K562 (cell line): ENCODE data around the gene AMH. TPM values are rescaled to one million over a fixed set of nuclear protein-coding genes. Genes with fewer than 3 reads are reported as not detected.
A peak's percentile ranks its signal among the peaks of the same experiment; 100 is the strongest.

Experiments used
- CC2D1A ChIP-seq: fragments of 450-650 bp; IDR thresholded peaks from 2 replicates; pipeline ENCODE4 v1.6.1; 2017; ENCODE audit warnings: mild to moderate bottlenecking
- COPS2 ChIP-seq: fragments of 450-650 bp; conservative IDR thresholded peaks from 2 replicates; pipeline ENCODE4 v1.6.1; 2016; ENCODE audit warnings: mild to moderate bottlenecking, moderate library complexity
- DLX4 ChIP-seq: fragments of 250-450 bp; sonication (Bioruptor Pico); IDR thresholded peaks from 2 replicates; pipeline ENCODE4 v1.6.1; 2021; ENCODE audit warnings: mild to moderate bottlenecking
- E2F5 ChIP-seq: sonication (generic); formaldehyde crosslinking; IDR thresholded peaks from 2 replicates; pipeline ENCODE4 v1.8.0; 2022; ENCODE audit warnings: mild to moderate bottlenecking, missing genetic modification reagents
- FOXJ3 ChIP-seq: sonication (generic); formaldehyde crosslinking; IDR thresholded peaks from 2 replicates; pipeline ENCODE4 v1.4.0; 2020; ENCODE audit warnings: mild to moderate bottlenecking, missing genetic modification reagents
- MAZ ChIP-seq, 2 experiments: fragments of 450-650 bp in 1 of 2; sonication (generic) in 1 of 2; formaldehyde crosslinking; IDR thresholded peaks in 1 of 2; conservative IDR thresholded peaks in 1 of 2; 2 replicates each; pipeline versions ENCODE4 v1.4.0 to v1.5.0; 2020; ENCODE audit warnings: mild to moderate bottlenecking in 1 of 2, missing genetic modification reagents in 1 of 2
- OTX1 ChIP-seq: fragments of 450-650 bp; formaldehyde crosslinking; IDR thresholded peaks from 2 replicates; pipeline ENCODE4 v1.4.0; 2022; ENCODE audit warnings: mild to moderate bottlenecking
- RBM22 ChIP-seq: fragments of 200-400 bp; formaldehyde crosslinking; IDR thresholded peaks from 2 replicates; pipeline ENCODE4 v1.6.1; 2018; ENCODE audit warnings: low read length, low read depth; ENCODE audit not compliant: poor library complexity, severe bottlenecking
- SAFB ChIP-seq: fragments of 200-400 bp; formaldehyde crosslinking; IDR thresholded peaks from 2 replicates; pipeline ENCODE4 v1.6.1; 2017; ENCODE audit warnings: low read depth, low read length, borderline replicate concordance
- SAP30 ChIP-seq: fragments of 200-600 bp; sonication (generic); IDR thresholded peaks from 2 replicates; pipeline ENCODE4 v1.6.1; 2012; ENCODE audit warnings: borderline replicate concordance, low read depth, mild to moderate bottlenecking, moderate library complexity, low read length, control low read depth, inconsistent platforms; ENCODE audit not compliant: insufficient read depth, poor library complexity, severe bottlenecking
- SMARCA5 ChIP-seq: fragments of 450-650 bp; IDR thresholded peaks from 2 replicates; pipeline ENCODE4 v1.6.1; 2016
- SREBF1 ChIP-seq: fragments of 150-350 bp; IDR thresholded peaks from 2 replicates; pipeline ENCODE4 v1.6.1; 2014; ENCODE audit warnings: antibody characterized with exemption, low read depth, low read length, borderline replicate concordance
- TOE1 ChIP-seq, 2 experiments: fragments of 450-650 bp in 1 of 2; sonication (generic) in 1 of 2; formaldehyde crosslinking in 1 of 2; IDR thresholded peaks; 2 replicates each; pipeline versions ENCODE4 v1.7.1 to v1.8.0; 2016 to 2022; ENCODE audit warnings: borderline replicate concordance in 2 of 2, mild to moderate bottlenecking in 2 of 2, antibody characterized with exemption in 1 of 2, inconsistent platforms in 1 of 2, low read depth in 1 of 2, missing genetic modification reagents in 1 of 2, moderate library complexity in 1 of 2
- TRIM24 ChIP-seq, 2 experiments: fragments of 450-650 bp; IDR thresholded peaks; 2 replicates each; pipeline ENCODE4 v1.6.1; 2016
- XRCC4 ChIP-seq: IDR thresholded peaks from one replicate; pipeline ENCODE4 v1.6.1; 2011; ENCODE audit not compliant: insufficient read depth, insufficient read length; ENCODE audit errors: extremely low read depth
- ZNF253 ChIP-seq: fragments of 250-450 bp; sonication (Bioruptor Pico); conservative IDR thresholded peaks from 2 replicates; pipeline ENCODE4 v1.6.1; 2021; ENCODE audit warnings: mild to moderate bottlenecking
- ZNF644 ChIP-seq: fragments of 200-800 bp; sonication (Bioruptor generic); IDR thresholded peaks from 2 replicates; pipeline ENCODE4 v1.6.1; 2016; ENCODE audit warnings: low read depth, missing genetic modification characterization, missing compliant biosample characterization
- ZNF77 ChIP-seq: fragments of 250-450 bp; sonication (Bioruptor Pico); IDR thresholded peaks from 2 replicates; pipeline ENCODE4 v1.5.0; 2020
- polyA plus RNA-seq, 8 experiments: library from polyadenylated mRNA; depleted of rRNA in 4 of 8; stranded (reverse) in 5 of 8; unstranded in 3 of 8; fragments of >200 nt; fragmentation: Nextera tagmentation in 2 of 8; fragmentation: Illumina TruSeq in 1 of 8; extraction: Ambion mirVana in 2 of 8; extraction: Trizol in 1 of 8; gene quantifications; 2 replicates each; pipeline versions ENCODE4 v1.2.1 to v1.2.3, GENCODE V29; 2011 to 2014; ENCODE audit warnings: inconsistent platforms in 1 of 8, missing spikeins in 1 of 8
- total RNA-seq, 7 experiments: library from RNA; depleted of rRNA in 6 of 7; stranded (reverse); fragments of >200 nt in 6 of 7; fragmentation: Illumina TruSeq in 2 of 7; extraction: Trizol in 2 of 7; gene quantifications; 2 replicates each; pipeline versions ENCODE4 v1.2.1 to v1.2.3, GENCODE V29; 2011 to 2021; ENCODE audit warnings: low replicate concordance in 1 of 7
- TF ChIP-seq, protein P1 (sequence below): sonication (generic); formaldehyde crosslinking; IDR thresholded peaks from 2 replicates; pipeline ENCODE4 v1.8.0; 2022; ENCODE audit warnings: mild to moderate bottlenecking, missing genetic modification reagents
- TF ChIP-seq, protein P2 (sequence below), 2 experiments: fragments of 450-650 bp; conservative IDR thresholded peaks; 2 replicates each; pipeline ENCODE4 v1.6.1; 2017; ENCODE audit warnings: mild to moderate bottlenecking in 2 of 2, moderate library complexity in 2 of 2
- TF ChIP-seq, protein P3 (sequence below): fragments of 250-450 bp; sonication (Bioruptor Pico); IDR thresholded peaks from 2 replicates; pipeline ENCODE4 v1.5.0; 2020; ENCODE audit warnings: mild to moderate bottlenecking
- TF ChIP-seq, protein P4 (sequence below): fragments of 250-450 bp; sonication (Bioruptor Pico); IDR thresholded peaks from 2 replicates; pipeline ENCODE4 v1.8.0; 2022; ENCODE audit warnings: moderate library complexity, mild to moderate bottlenecking, inconsistent platforms

AMH gene
- total and polyA plus RNA-seq, 9 of the 15 experiments (the other 6 are each of a cell fraction or from before 2014, with no cell fraction given): 0.29 to 27.4 (median 2.6) TPM; not detected in 2

GRCh38 chr19:2236314-2237050 lies 12.6 kb upstream of the AMH start, which contains the start of the genes PLEKHJ1 and SF3A2 (continued):
- peak in 1 of 2 experiments; percentile 70; a peak in 2 of 4 replicates for TF ChIP-seq TRIM24 (IDR thresholded peaks at IDR 0.05)
- TF ChIP-seq FOXJ3: no peak
- TF ChIP-seq ZNF77: no peak
- peak; percentile 73; the same call in 1 of the 2 replicates for TF ChIP-seq TOE1 (IDR thresholded peaks at IDR 0.05; ENCODE audit: borderline replicate concordance)
- 0 out of 2 replicates have a peak, but pooled peaks have one; percentile 65 for TF ChIP-seq TOE1 (CRISPR knock-in tag; IDR thresholded peaks at IDR 0.05; ENCODE audit: borderline replicate concordance, low read depth)
- TF ChIP-seq XRCC4: no peak
- TF ChIP-seq SAFB: no peak
- TF ChIP-seq, protein P1, sequence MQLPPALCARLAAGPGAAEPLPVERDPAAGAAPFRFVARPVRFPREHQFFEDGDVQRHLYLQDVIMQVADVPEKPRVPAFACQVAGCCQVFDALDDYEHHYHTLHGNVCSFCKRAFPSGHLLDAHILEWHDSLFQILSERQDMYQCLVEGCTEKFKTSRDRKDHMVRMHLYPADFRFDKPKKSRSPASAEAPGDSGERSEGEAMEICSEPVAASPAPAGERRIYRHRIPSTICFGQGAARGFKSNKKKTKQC (CRISPR knock-in tag): peak; percentile 36
- no peak for TF ChIP-seq SMARCA5
- TF ChIP-seq OTX1 (CRISPR knock-in tag): no peak
- TF ChIP-seq, protein P2, sequence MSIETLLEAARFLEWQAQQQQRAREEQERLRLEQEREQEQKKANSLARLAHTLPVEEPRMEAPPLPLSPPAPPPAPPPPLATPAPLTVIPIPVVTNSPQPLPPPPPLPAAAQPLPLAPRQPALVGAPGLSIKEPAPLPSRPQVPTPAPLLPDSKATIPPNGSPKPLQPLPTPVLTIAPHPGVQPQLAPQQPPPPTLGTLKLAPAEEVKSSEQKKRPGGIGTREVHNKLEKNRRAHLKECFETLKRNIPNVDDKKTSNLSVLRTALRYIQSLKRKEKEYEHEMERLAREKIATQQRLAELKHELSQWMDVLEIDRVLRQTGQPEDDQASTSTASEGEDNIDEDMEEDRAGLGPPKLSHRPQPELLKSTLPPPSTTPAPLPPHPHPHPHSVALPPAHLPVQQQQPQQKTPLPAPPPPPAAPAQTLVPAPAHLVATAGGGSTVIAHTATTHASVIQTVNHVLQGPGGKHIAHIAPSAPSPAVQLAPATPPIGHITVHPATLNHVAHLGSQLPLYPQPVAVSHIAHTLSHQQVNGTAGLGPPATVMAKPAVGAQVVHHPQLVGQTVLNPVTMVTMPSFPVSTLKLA (conservative IDR thresholded peaks at IDR 0.05): peak; percentile 88 to 90
- TF ChIP-seq, protein P3, sequence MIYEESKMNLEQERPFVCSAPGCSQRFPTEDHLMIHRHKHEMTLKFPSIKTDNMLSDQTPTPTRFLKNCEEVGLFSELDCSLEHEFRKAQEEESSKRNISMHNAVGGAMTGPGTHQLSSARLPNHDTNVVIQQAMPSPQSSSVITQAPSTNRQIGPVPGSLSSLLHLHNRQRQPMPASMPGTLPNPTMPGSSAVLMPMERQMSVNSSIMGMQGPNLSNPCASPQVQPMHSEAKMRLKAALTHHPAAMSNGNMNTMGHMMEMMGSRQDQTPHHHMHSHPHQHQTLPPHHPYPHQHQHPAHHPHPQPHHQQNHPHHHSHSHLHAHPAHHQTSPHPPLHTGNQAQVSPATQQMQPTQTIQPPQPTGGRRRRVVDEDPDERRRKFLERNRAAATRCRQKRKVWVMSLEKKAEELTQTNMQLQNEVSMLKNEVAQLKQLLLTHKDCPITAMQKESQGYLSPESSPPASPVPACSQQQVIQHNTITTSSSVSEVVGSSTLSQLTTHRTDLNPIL (CRISPR knock-in tag): no peak
- 0 out of 2 replicates have a peak, but pooled peaks have one; percentile 19 for TF ChIP-seq CC2D1A
- no peak for TF ChIP-seq RBM22
- TF ChIP-seq, protein P4, sequence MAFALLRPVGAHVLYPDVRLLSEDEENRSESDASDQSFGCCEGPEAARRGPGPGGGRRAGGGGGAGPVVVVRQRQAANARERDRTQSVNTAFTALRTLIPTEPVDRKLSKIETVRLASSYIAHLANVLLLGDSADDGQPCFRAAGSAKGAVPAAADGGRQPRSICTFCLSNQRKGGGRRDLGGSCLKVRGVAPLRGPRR (CRISPR knock-in tag): no peak
- no peak for TF ChIP-seq ZNF253 (CRISPR knock-in tag)
- TF ChIP-seq ZNF644 (tag): peak; percentile 40; the same call in 1 of the 2 replicates
- TF ChIP-seq SREBF1: 0 out of 2 replicates have a peak, but pooled peaks have one; percentile 13
- TF ChIP-seq MAZ (CRISPR knock-in tag; conservative IDR thresholded peaks at IDR 0.05 in 1 of 2, IDR thresholded peaks at IDR 0.05 in 1 of 2): peak; percentile 76 to 87
- no peak for TF ChIP-seq COPS2
- no peak for TF ChIP-seq DLX4 (CRISPR knock-in tag)
- peak; percentile 62 for TF ChIP-seq SAP30
- peak; percentile 52; the same call in 1 of the 2 replicates for TF ChIP-seq E2F5 (CRISPR knock-in tag)
